Tibial nerve (tissue), 4 donors: Measurements from ENCODE around the gene KIF1B.

Experiments
- EP300 ChIP-seq, 2 donors: sonication (generic); formaldehyde crosslinking; IDR thresholded peaks; one replicate each; pipeline ENCODE4 v1.6.1; 2017; ENCODE audit warnings: antibody characterized with exemption in 2 of 2, mild to moderate bottlenecking in 1 of 2
- POLR2A ChIP-seq, 2 donors: fragments of 450-650 bp; IDR thresholded peaks; one replicate each; pipeline ENCODE4 v1.6.1; 2017; ENCODE audit warnings: antibody characterized with exemption in 2 of 2, mild to moderate bottlenecking in 2 of 2, moderate library complexity in 2 of 2
- TF ChIP-seq, protein P1 (sequence below), 5 experiments: fragments of 200-600 bp in 3 of 5; fragments of 450-650 bp in 2 of 5; sonication (generic) in 3 of 5; IDR thresholded peaks; one replicate each; pipeline ENCODE4 v1.5.1; 2016 to 2019; ENCODE audit warnings: antibody characterized with exemption in 5 of 5, mild to moderate bottlenecking in 3 of 5, moderate library complexity in 2 of 5

- TF ChIP-seq, protein P1, sequence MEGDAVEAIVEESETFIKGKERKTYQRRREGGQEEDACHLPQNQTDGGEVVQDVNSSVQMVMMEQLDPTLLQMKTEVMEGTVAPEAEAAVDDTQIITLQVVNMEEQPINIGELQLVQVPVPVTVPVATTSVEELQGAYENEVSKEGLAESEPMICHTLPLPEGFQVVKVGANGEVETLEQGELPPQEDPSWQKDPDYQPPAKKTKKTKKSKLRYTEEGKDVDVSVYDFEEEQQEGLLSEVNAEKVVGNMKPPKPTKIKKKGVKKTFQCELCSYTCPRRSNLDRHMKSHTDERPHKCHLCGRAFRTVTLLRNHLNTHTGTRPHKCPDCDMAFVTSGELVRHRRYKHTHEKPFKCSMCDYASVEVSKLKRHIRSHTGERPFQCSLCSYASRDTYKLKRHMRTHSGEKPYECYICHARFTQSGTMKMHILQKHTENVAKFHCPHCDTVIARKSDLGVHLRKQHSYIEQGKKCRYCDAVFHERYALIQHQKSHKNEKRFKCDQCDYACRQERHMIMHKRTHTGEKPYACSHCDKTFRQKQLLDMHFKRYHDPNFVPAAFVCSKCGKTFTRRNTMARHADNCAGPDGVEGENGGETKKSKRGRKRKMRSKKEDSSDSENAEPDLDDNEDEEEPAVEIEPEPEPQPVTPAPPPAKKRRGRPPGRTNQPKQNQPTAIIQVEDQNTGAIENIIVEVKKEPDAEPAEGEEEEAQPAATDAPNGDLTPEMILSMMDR (IDR thresholded peaks at IDR 0.05): no peak
- TF ChIP-seq POLR2A (IDR thresholded peaks at IDR 0.05) (no peak), EP300 (IDR thresholded peaks at IDR 0.05) (no peak)
Measured at GRCh38 chr1:10340930-10341590, 130.7 kb downstream of the KIF1B start.
